Measurements from ENCODE around the gene KIRREL3.

The KIRREL3 gene

DNA sequence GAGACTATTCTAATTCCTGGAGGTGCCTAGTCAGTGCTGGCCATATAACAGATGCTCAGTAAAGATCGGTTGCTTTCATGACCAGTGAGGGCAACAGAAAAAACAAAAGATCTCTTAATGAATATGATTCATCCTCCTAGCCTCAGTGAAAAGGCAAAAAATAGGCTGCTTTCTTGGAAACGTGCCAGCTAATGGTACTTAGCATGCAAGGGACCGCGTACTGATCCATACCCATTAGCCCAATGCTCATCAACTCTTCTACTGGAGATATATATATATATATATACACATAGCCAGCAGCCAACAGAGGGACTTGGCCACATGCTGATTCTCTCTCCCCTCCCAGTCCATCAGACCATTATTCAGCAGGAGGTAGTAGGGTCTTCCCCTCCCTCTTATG, 320.4 kb downstream of the KIRREL3 start:
- Histone ChIP-seq H3K4me1 (ENCODE audit: control insufficient read depth in 1 of 2, insufficient read depth in 2 of 2, low read length in 2 of 2) (no peaks in the 10 kb centered on the region), H3K27me3 (ENCODE audit: control insufficient read depth in 1 of 2, insufficient read depth in 2 of 2, low read length in 2 of 2) (no peaks in the 10 kb centered on the region), H3K9ac (ENCODE audit: low read depth in 1 of 2, low read length in 2 of 2) (no peak overlapping the region), H3K9me3 (ENCODE audit: control insufficient read depth in 1 of 2, low read length in 2 of 2) (no peaks in the 10 kb centered on the region), H3K27ac (ENCODE audit: low read depth, low read length) (no peak overlapping the region), H3K4me3 (ENCODE audit: low read depth in 1 of 2, low read length in 2 of 2) (no peak overlapping the region), H3K36me3 (ENCODE audit: control insufficient read depth in 1 of 2, insufficient read depth in 2 of 2, low read length in 2 of 2) (no peaks in the 10 kb centered on the region)

DNA sequence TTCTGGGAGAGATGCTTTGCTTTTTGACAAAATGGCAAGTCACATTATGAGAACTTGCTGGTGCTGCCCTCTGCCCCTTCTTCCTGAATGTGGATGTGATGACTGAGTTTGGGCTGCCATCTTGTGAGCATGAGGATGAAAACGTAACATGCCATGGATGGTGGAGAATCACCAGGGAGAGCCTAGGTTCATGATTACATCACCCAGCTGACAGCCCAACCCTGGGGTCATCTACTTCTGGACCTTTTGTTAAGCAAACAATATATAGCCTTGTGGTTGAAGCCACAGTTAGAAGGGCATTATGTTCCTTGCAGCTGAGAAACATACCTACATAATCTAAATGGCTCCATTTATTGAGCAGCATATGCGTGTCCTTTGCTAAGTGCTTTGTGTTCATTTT, 321.5 kb downstream of the KIRREL3 start:
- Histone ChIP-seq H3K36me3 (ENCODE audit: control insufficient read depth in 1 of 2, insufficient read depth in 2 of 2, low read length in 2 of 2) (no peaks in the 10 kb centered on the region), H3K9ac (ENCODE audit: low read depth in 1 of 2, low read length in 2 of 2) (no peak overlapping the region), H3K4me3 (ENCODE audit: low read depth in 1 of 2, low read length in 2 of 2) (no peak overlapping the region), H3K27ac (ENCODE audit: low read depth, low read length) (no peak overlapping the region), H3K4me1 (ENCODE audit: control insufficient read depth in 1 of 2, insufficient read depth in 2 of 2, low read length in 2 of 2) (no peaks in the 10 kb centered on the region), H3K27me3 (ENCODE audit: control insufficient read depth in 1 of 2, insufficient read depth in 2 of 2, low read length in 2 of 2) (no peaks in the 10 kb centered on the region), H3K9me3 (ENCODE audit: control insufficient read depth in 1 of 2, low read length in 2 of 2) (no peaks in the 10 kb centered on the region)

DNA sequence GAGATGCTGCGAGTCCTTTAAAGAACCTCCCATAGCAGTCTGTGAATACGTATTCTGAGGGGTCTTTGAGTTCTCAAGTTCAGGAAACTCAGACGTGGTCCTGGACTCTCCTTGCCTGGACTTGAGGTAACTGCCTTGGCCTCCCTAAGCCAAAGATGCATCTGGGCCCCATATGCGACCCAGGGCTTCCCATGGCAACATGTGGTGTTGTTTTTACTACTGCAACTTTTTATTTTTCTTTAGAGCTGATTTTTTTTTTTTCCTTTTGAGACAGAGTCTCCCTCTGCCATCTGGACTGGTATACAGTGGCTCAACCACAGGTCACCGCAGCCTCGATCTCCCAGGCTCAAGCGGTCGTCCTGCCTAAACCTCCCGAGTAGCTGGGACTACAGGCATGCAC, 324.0 kb downstream of the KIRREL3 start:
- Histone ChIP-seq H3K27ac (ENCODE audit: low read depth, low read length) (no peak overlapping the region), H3K9me3 (ENCODE audit: control insufficient read depth in 1 of 2, low read length in 2 of 2) (no peaks in the 10 kb centered on the region), H3K9ac (ENCODE audit: low read depth in 1 of 2, low read length in 2 of 2) (no peak overlapping the region), H3K4me1 (ENCODE audit: control insufficient read depth in 1 of 2, insufficient read depth in 2 of 2, low read length in 2 of 2) (no peaks in the 10 kb centered on the region), H3K4me3 (ENCODE audit: low read depth in 1 of 2, low read length in 2 of 2) (no peak overlapping the region), H3K27me3 (ENCODE audit: control insufficient read depth in 1 of 2, insufficient read depth in 2 of 2, low read length in 2 of 2) (no peaks in the 10 kb centered on the region), H3K36me3 (ENCODE audit: control insufficient read depth in 1 of 2, insufficient read depth in 2 of 2, low read length in 2 of 2) (no peaks in the 10 kb centered on the region)

DNA sequence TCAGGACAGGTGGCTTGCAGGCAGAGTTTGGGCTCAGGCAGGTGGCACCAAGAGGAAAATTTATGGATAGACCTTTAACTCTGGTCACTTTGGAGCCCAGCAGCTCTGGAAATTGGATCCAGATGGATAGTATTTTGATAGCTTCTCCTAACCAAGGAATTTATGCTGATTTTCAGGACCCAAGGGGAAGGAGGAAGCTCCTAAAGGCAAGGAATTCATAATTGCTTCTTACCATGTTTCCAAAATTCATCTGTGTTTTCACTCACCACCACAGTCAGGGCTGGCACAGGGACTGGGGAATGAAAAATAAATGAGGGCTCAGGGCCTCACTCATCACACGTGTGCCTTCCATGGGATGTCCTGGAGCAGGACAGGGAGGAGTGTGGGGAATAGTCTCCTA, 327.3 kb downstream of the KIRREL3 start:
- Histone ChIP-seq H3K4me1 (ENCODE audit: control insufficient read depth in 1 of 2, insufficient read depth in 2 of 2, low read length in 2 of 2) (no peaks in the 10 kb centered on the region), H3K4me3 (ENCODE audit: low read depth in 1 of 2, low read length in 2 of 2) (no peak overlapping the region), H3K27ac (ENCODE audit: low read depth, low read length) (no peak overlapping the region), H3K9me3 (ENCODE audit: control insufficient read depth in 1 of 2, low read length in 2 of 2) (no peaks in the 10 kb centered on the region), H3K27me3 (ENCODE audit: control insufficient read depth in 1 of 2, insufficient read depth in 2 of 2, low read length in 2 of 2) (no peaks in the 10 kb centered on the region), H3K36me3 (ENCODE audit: control insufficient read depth in 1 of 2, insufficient read depth in 2 of 2, low read length in 2 of 2) (no peaks in the 10 kb centered on the region), H3K9ac (ENCODE audit: low read depth in 1 of 2, low read length in 2 of 2) (no peak overlapping the region)

DNA sequence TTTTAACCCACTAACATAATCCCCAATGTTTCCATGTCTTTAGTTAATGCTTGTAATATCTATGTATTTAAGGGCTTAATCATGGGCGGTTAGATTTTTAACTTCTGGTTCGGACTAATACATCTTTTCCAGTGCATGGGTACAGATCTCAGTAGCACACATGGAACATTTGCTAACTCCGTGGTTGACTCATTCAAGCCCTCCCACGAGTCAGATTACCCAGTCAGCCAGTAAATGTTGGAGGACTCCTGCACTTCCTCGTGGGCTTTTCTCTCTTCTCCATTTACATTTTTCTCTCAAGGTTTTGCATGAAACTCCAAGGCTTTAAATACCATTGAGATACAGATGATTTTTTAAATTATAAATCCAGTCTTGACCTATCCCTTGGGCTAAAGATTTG, 331.2 kb downstream of the KIRREL3 start:
- Histone ChIP-seq H3K4me3 (ENCODE audit: low read depth in 1 of 2, low read length in 2 of 2) (no peak overlapping the region), H3K9me3 (ENCODE audit: control insufficient read depth in 1 of 2, low read length in 2 of 2) (no peaks in the 10 kb centered on the region), H3K36me3 (ENCODE audit: control insufficient read depth in 1 of 2, insufficient read depth in 2 of 2, low read length in 2 of 2) (no peaks in the 10 kb centered on the region), H3K27me3 (ENCODE audit: control insufficient read depth in 1 of 2, insufficient read depth in 2 of 2, low read length in 2 of 2) (no peaks in the 10 kb centered on the region), H3K9ac (ENCODE audit: low read depth in 1 of 2, low read length in 2 of 2) (no peak overlapping the region), H3K27ac (ENCODE audit: low read depth, low read length) (no peak overlapping the region), H3K4me1 (ENCODE audit: control insufficient read depth in 1 of 2, insufficient read depth in 2 of 2, low read length in 2 of 2) (no peaks in the 10 kb centered on the region)

DNA sequence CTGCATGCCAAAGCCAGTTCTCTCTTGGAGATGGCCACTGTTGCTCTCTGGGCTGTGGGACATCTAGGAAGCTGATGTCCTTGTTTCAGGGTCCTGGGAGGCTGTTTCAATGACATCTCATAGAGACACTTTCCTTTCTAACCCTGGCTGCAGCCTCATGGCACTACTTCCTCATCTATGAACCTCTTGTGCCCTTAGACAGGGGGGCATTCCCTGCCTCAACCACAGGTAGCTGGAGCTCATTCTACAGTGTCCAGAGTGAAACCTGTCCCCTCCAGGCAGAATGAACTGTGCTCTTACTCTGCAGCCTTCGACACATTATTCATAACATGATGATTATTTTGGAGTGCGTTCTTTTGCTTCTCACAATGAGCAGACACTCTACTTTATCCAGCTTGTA, 335.9 kb downstream of the KIRREL3 start:
- Histone ChIP-seq H3K27ac (ENCODE audit: low read depth, low read length) (no peak overlapping the region), H3K27me3 (ENCODE audit: control insufficient read depth in 1 of 2, insufficient read depth in 2 of 2, low read length in 2 of 2) (no peaks in the 10 kb centered on the region), H3K9ac (ENCODE audit: low read depth in 1 of 2, low read length in 2 of 2) (no peak overlapping the region), H3K36me3 (ENCODE audit: control insufficient read depth in 1 of 2, insufficient read depth in 2 of 2, low read length in 2 of 2) (no peaks in the 10 kb centered on the region), H3K4me1 (ENCODE audit: control insufficient read depth in 1 of 2, insufficient read depth in 2 of 2, low read length in 2 of 2) (no peaks in the 10 kb centered on the region), H3K9me3 (ENCODE audit: control insufficient read depth in 1 of 2, low read length in 2 of 2) (no peaks in the 10 kb centered on the region), H3K4me3 (ENCODE audit: low read depth in 1 of 2, low read length in 2 of 2) (no peak overlapping the region)

DNA sequence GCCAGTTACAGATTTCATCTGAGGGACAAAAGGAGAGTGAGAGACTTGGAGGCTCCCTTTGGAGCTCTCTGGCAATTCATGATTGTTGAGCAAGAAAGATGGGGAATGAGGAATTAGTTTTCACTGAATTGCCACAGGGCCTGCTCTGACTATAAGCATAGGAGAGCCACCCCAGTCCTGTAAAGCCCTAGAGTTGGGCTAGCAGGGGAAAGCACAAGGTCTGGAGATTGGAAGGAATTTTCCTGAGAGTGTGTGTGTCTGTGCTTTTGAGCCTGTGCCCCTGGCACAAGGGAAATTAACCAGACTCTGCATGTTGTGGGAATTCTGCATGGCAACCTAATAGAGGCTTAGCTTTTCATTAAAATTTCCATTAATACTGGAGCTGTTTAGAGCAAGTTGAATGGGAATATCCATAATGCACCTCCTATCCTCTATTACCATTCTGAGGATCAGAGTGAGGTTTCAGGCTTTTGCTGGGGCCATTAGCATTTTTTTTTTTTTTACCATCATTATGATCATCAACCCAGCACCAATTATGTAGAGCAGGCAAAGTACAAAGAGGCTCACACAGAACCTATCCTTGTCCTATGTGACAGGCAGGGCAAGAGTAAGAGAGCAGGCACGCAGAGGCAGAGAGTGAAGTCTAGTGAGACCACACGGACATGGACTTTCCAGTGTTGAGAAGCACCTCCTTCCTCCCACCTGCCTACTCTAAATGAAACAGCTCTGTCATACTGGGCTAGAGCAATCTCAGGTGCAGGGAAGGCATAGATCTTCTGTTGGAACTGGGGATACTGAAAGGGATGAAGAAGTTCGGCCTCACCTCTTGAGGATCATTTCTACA, 336.6 kb downstream of the KIRREL3 start:
- no peak overlapping the region for H3K9ac ChIP-seq (ENCODE audit: low read depth in 1 of 2, low read length in 2 of 2)

DNA sequence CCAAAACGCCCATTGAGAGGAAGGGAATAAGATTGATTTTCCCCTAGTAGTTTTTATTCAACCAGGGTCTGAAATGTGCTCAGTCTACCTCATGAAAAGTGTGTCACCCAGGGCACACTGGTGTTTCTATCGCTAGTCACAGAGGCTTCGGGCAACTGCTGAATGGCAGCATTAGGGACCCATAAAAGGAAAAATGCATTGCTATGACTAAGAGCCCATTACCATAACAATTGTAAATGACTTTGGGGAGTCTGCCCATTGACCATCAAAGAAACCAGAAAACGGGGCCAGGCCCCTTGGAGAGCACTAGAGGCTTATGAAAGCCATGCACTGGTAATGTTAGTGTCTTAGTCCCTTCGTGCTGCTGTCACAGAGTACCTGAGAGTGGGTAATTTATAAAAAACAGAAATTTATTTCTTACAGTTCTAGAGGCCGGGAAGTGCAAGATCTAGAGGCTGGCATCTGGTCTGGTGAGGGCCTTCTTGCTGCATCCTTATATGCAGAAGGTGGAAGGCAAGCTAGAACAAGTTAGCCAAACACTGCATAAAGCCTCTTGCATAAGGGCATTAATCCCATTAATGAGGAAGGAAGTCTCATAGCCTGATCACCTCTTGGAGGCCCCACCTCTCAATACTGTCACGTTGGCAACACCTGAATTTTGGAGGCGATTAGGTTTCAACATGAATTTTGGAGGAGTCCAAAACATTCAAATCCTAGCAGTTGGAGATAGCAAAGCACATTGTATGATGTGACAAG, 338.4 kb downstream of the KIRREL3 start:
- H3K27ac ChIP-seq (ENCODE audit: low read depth, low read length), result no peak overlapping the region
- no peaks in the 10 kb centered on the region for H3K36me3 ChIP-seq (ENCODE audit: control insufficient read depth in 1 of 2, insufficient read depth in 2 of 2, low read length in 2 of 2)
- no peaks in the 10 kb centered on the region for H3K9me3 ChIP-seq (ENCODE audit: control insufficient read depth in 1 of 2, low read length in 2 of 2)
- no peak overlapping the region for H3K4me3 ChIP-seq (ENCODE audit: low read depth in 1 of 2, low read length in 2 of 2)
- H3K27me3 ChIP-seq (ENCODE audit: control insufficient read depth in 1 of 2, insufficient read depth in 2 of 2, low read length in 2 of 2), result no peaks in the 10 kb centered on the region
- no peaks in the 10 kb centered on the region for H3K4me1 ChIP-seq (ENCODE audit: control insufficient read depth in 1 of 2, insufficient read depth in 2 of 2, low read length in 2 of 2)
- H3K9ac ChIP-seq (ENCODE audit: low read depth in 1 of 2, low read length in 2 of 2), result no peak overlapping the region

More for the DNA sequence above, 336.6 kb downstream of the KIRREL3 start:
- Histone ChIP-seq H3K27me3 (ENCODE audit: control insufficient read depth in 1 of 2, insufficient read depth in 2 of 2, low read length in 2 of 2) (no peaks in the 10 kb centered on the region), H3K4me3 (ENCODE audit: low read depth in 1 of 2, low read length in 2 of 2) (no peak overlapping the region), H3K27ac (ENCODE audit: low read depth, low read length) (no peak overlapping the region), H3K36me3 (ENCODE audit: control insufficient read depth in 1 of 2, insufficient read depth in 2 of 2, low read length in 2 of 2) (no peaks in the 10 kb centered on the region), H3K4me1 (ENCODE audit: control insufficient read depth in 1 of 2, insufficient read depth in 2 of 2, low read length in 2 of 2) (no peaks in the 10 kb centered on the region), H3K9me3 (ENCODE audit: control insufficient read depth in 1 of 2, low read length in 2 of 2) (no peaks in the 10 kb centered on the region)

DNA sequence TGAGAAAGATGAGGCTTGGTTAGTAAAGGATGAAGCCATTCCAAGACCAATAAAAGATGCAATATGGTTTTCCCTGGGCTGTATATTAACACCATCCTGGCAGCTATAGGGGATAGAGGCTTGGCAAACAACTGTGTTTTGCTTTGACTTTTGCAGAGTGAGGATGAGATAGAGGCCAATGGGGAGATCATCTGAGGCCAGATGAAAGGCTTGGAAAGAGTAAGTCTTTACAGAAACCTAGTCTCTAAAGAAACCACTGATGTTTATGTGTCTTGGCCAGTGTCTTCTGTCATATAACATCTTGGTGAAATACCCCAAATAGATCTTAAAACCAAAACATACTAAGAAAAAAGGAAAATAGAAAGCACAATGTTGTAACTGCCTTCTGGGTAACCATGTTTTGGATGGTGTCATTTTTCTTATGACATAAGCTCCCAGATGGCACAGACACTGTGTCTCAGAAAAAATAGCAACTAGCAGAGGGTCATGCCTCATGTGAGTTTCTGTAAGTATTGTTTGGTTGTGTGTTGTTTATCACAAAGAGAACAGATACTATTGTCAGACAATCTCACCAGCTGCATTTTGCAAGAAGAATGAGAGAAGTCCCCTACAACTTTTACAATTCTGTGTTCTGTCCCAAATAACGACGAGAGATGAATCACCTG, 339.7 kb downstream of the KIRREL3 start:
- Histone ChIP-seq H3K36me3 (ENCODE audit: control insufficient read depth in 1 of 2, insufficient read depth in 2 of 2, low read length in 2 of 2) (no peaks in the 10 kb centered on the region), H3K27ac (ENCODE audit: low read depth, low read length) (no peak overlapping the region), H3K27me3 (ENCODE audit: control insufficient read depth in 1 of 2, insufficient read depth in 2 of 2, low read length in 2 of 2) (no peaks in the 10 kb centered on the region), H3K9me3 (ENCODE audit: control insufficient read depth in 1 of 2, low read length in 2 of 2) (no peaks in the 10 kb centered on the region), H3K9ac (ENCODE audit: low read depth in 1 of 2, low read length in 2 of 2) (no peak overlapping the region), H3K4me3 (ENCODE audit: low read depth in 1 of 2, low read length in 2 of 2) (no peak overlapping the region), H3K4me1 (ENCODE audit: control insufficient read depth in 1 of 2, insufficient read depth in 2 of 2, low read length in 2 of 2) (no peaks in the 10 kb centered on the region)

DNA sequence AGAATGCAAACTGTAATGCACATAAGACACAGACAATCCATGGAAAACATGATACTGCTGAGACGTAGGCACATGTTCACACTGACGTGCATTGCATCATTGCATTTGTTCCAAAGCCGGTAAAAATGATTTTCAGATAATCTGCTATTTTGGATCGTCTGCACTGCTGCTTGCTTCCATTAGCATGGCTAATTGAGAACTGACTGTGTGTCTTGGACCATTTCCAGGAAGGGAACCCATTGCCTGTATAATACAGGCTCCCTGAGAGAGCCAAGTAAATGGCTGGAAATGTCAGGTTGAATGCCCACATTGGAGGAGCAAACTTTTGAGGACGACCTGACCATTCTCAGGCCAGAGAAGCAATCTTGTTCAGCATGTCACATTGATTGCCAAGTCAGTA, 340.2 kb downstream of the KIRREL3 start:
- no peak overlapping the region for H3K27ac ChIP-seq (ENCODE audit: low read depth, low read length)
- no peak overlapping the region for H3K9ac ChIP-seq (ENCODE audit: low read depth in 1 of 2, low read length in 2 of 2)
- H3K4me1 ChIP-seq (ENCODE audit: control insufficient read depth in 1 of 2, insufficient read depth in 2 of 2, low read length in 2 of 2), result no peaks in the 10 kb centered on the region
- H3K9me3 ChIP-seq (ENCODE audit: control insufficient read depth in 1 of 2, low read length in 2 of 2), result no peaks in the 10 kb centered on the region
- no peak overlapping the region for H3K4me3 ChIP-seq (ENCODE audit: low read depth in 1 of 2, low read length in 2 of 2)
- H3K36me3 ChIP-seq (ENCODE audit: control insufficient read depth in 1 of 2, insufficient read depth in 2 of 2, low read length in 2 of 2), result no peaks in the 10 kb centered on the region
- no peaks in the 10 kb centered on the region for H3K27me3 ChIP-seq (ENCODE audit: control insufficient read depth in 1 of 2, insufficient read depth in 2 of 2, low read length in 2 of 2)
